Inflammatory macrophage treated with lipopolysaccharide for 4 hours (primary cell): ENCODE data around the gene FAM234B.

ENCODE experiments used
- DNase-seq: peaks from one replicate; pipeline ENCODE4 v3.0.0-alpha.2; 2020

FAM234B gene, protein sequence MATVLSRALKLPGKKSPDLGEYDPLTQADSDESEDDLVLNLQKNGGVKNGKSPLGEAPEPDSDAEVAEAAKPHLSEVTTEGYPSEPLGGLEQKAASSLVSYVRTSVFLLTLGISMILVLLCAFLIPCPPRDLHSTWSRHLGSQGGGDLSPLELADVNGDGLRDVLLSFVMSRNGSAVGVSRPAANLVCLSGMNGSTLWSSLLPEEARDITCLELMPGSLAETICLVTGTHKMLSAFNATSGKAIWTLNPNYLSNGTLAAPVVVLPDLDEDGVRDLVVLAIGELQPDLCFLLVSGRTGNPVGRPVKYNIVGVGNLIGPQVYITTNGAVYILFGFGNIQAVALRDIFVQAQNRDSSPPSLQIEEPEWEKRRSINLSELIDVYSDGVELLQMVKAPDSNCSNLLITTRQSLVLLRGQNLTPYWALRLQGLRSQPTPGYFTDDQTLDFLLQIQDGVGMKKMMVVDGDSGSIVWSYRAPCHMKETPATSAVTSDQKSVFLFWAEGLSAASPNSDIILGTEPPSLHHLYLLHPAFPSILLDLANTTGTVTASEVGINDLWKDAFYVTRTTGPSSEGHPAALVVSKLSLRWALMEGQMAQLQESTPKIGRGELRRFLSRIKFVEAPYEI

DNA sequence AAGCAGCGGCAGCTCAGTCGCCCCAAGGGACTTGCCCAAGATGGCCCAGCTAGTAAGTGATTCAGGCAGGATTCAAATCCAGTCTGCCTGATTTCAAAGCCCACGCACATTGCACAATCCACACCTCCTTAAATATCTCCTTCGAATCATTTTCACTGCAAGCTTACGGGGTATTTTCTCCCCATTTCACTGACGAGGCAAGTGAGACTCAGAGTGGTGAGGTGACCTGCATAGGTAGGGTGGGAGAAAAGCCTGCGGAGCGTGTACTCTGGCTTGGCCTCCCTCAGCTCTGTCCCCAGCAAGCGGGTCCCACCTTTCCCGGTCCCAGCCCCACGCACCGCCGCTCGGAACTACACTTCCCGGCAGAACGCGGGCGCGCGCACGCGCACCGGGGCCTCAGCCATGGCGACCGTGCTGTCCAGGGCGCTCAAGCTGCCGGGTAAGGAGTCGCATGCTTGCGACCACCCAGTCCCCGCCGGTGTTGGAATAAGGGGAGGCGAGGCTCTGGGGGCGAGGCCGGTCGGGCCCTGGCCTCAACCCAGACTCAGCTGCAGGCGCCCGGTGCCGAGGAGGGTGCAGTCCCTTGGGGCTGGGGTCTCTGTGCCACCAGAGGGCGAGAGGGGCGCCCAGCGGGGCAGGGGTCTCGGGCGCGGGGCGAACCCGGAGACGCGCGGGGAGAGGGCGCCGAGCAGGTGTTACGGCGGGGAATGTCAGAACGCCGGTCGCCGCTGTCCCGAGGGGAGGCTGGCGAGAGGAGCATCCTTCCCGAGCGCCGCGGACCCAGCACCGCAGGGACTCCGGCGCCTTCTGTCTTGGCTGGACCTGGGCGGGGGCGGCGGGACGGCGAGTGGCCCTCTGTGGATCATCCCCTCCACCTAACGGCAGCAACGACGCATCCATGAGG lies at the start of gene FAM234B:
Gene FAM234B, plus strand, starts transcription at position 380 of the 904 bp plus-strand sequence. Its CDS starts 23 bp downstream, at position 403.
- peak; percentile 70 for DNase-seq

DNA sequence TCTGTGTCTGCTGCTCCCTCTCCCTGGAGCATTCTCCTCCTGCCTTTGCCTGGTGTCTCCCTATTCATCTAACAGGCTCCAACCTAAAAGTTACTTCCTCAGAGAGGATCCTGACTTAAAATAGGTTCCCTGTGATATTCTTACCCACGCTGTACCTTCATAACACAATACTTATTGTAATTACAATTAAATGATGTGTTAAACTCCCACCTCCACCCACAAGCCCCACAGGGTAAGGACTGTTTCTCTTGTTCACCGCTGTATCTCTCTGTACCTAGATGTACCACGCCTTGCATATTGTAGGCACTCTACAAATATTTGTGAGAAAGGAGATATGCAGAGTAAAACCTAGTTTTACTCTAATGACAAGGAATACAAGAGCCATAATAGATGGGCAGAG lies 49.1 kb upstream of the FAM234B start:
- no peak for DNase-seq

DNA sequence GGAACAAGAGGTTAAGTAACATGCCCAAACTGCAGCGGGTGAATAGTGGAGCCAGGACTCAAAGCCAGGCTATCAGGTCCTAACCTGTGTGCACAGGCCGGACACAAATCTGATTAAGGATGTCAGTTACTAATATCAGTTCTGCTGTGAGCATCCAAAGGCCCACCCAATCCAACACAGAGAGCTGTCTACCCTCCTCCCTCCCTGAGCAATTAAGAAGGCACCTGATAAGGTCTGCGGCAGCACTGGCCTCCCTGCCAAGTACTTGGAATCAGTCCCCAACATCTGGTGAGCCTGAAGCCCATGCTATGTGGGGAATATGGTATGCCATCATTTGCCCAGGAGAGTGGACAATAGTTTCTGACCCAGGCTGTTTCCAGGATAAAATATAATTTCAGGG lies 48.0 kb upstream of the FAM234B start:
- no peak for DNase-seq

DNA sequence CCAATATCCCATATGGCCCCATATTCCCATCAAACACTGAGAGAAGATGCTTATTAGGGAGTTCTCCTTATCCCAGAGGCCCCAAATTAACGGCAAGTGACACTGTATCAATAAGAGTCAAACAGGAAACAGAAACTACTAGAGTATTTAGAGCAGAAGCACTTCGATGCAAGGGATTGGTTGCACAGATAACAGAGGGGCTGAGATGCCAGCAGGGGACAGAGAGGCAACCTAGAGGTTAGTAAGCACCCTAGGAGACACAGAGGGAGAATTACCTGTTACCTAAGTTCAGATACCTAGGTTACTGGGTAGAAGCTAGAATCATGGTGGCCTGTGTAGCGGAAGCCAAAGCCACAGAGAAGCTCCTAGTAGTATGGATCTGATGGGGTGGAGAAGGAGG lies 47.0 kb upstream of the FAM234B start:
- no peak for DNase-seq

DNA sequence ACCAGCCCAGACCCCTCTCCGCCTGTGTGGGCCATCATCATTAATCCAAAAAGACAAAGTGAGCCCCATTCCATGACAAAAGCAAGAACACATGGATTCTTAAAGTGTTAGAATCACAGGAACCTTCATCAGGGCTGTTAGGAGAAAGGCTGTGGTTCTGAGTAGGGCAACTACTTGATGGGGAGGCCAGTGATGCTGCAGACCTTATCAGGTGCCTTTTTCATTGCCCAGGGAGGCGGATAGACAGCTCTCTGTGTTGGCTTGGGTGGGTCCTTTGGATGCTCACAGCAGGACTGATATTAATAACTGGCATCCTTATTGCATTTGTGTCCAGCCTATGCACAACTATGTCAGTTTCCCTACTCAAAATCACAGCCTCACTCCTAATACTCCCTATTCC lies 46.4 kb upstream of the FAM234B start:
- DNase-seq, result no peak

DNA sequence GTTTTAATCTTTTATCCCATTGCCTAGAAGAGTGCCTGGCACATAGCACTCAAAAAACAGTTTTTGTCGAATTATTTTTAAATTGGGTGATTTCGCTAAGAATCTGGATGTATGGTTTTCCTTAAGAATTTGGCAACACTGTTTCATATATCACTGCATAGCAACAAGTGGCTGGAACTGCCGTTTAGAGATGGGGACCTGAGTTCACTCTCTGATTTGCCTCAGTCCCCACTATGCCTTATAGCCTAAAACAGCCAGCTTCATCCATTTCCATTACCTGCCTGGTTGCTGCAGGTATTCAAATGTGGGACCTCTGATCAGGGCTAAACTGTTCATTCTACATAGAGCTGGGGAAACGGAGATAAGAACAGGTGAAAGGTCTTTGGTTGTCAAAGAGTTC lies 45.9 kb upstream of the FAM234B start:
- DNase-seq, result no peak

DNA sequence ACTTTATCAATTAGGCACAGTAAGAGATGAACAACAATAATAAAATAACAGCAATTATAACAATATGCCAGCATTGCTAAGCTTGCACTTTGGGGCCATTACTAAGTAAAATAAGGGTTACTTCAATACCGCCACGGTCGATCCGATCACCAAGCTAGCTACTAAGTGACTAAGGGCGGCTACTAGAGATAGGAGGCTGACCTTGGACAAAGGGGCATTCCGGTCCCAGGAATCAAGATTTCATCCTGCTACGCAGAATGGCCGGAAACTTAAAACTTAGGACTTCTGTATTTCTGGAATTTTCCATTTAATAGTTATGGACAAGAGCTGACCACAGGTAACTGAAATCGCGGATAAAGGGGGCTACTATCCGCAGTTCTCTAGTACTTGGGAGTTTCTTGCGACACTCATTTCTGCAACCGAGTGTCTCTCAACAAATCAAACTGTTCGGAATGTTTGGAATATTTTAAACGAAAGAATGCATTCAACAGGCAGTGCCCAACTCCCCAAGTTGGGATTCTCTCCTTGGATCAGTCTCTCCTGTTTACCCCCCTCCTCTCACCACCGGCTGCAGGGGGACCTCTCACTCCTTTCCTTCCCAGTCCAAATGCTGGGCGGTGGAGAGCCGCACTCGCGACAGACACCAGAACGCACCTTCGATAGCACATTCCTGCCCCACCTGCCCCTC lies 44.8 kb upstream of the FAM234B start:
- no peak for DNase-seq

- peak; percentile 93 for DNase-seq
Observed at GRCh38 chr12:12999959-13000615, 44.1 kb upstream of the FAM234B start, which contains the start of gene HEBP1. TSS of gene HEBP1 (minus strand) at chr12:13000265. CDS start at chr12:13000114, 151 bp downstream.

- DNase-seq, result peak; percentile 27
Observed at GRCh38 chr12:13000616-13000924, 43.6 kb upstream of the FAM234B start.

DNA sequence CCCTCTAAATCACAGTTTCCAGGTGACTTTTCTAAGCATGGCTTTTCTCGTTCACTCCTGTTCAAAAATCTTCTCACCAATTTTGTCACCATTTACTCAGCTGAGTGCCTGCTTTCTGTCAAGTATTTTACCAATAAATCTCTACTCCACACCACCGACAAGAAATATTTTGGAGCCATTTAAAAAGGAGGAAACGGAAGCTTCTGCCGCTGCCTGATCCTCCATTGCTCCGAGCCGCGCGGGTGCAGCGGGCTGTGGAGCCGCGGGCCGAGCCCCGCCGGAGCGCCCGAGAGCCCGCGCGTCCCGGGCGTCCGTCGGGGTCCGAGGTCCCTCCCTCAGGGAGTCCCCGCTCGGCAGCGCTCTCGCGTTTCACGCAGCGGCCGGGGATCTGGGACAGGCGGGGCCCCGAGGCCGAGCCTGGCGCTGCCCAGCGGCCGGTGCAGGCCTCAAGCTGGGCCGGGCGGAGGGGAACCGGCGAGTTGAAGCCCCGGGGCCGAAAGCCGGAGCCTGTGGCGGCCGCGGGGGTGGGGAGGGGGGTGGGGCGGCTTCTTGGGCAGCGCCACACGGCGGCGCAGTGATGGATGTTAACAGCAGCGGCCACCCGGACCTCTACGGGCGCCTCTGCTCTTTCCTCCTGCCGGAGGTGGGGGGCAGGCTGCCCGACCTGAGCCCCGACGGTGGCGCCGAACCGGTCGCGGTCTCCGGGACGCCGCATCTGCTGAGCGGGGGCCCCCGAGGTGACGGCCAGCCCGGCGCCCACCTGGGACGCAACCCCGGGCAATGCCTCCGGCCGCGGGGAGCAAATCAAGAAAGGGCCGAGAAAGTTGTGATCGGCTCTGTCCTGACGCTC lies 43.0 kb upstream of the FAM234B start:
- DNase-seq, result peak; percentile 66

DNA sequence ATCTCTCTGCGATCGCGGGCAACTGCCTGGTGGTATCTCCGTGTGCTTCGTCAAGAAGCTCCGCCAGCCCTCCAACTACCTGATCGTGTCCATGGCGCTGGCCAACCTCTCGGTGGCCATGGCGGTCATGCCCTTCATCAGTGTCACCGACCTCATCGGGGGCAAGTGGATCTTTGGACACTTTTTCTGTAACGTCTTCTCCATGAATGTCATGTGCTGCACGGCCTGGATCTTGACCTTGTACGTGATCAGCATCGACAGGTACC lies 42.5 kb upstream of the FAM234B start:
- DNase-seq, result no peak

DNA sequence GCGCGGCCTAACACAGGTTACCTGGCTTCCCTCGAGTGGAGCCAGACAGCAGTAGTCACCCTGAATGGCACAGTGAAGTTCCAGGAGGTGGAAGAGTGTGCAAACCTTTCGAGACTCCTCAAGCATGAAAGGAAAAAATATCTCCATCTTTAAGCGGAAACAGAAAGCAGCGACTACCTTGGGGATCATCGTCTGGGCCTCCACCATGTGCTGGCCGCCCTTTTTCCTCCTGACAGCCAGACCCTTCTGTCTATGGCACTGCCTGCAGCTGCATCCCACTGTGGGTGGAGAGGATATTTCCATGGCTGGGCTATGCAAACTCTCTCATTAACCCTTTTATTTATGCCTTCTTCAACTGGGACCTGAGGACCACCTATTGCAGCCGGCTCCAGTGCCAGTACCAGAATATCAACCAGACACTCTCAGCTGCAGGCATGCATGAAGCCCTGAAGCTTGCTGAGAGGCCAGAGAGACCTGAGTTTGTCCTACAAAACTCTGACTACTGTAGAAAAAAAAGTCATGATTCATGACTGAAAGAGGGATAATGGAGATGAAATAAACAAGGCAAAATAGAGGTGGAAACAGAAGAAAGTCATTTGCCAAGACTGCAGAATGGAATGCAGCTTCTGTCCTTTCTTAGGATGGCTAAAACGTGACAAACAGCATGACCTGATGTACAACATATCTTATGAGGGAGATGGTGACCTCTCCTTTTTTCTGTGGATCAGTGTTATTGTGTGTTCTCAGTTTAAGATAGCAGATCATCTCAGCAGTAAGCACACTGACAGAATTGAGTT lies 41.7 kb upstream of the FAM234B start:
- DNase-seq, result no peak

DNA sequence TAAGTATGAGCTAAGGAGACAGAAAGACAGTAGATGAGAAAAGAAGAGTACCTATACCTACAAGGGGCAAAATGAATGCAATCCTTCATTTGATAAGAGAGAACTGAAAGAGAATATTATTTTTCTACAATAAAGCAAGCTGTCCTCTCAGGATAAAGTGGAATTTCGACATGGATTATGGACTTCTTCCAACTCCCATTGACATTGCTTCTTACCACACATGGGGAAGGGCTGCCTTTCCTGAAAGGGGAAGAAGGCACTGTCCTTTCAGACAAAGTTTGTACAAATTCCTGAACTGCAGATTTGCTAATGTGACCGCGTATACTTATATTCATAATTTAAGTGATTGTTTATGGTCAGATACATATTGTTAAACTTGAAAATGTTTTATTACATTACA lies 39.8 kb upstream of the FAM234B start:
- DNase-seq, result peak; percentile 51

- no peak for DNase-seq
Observed at GRCh38 chr12:13004986-13005385, 39.2 kb upstream of the FAM234B start.

GRCh38 chr12:13005649-13006048 lies 38.5 kb upstream of the FAM234B start:
- no peak for DNase-seq

DNA sequence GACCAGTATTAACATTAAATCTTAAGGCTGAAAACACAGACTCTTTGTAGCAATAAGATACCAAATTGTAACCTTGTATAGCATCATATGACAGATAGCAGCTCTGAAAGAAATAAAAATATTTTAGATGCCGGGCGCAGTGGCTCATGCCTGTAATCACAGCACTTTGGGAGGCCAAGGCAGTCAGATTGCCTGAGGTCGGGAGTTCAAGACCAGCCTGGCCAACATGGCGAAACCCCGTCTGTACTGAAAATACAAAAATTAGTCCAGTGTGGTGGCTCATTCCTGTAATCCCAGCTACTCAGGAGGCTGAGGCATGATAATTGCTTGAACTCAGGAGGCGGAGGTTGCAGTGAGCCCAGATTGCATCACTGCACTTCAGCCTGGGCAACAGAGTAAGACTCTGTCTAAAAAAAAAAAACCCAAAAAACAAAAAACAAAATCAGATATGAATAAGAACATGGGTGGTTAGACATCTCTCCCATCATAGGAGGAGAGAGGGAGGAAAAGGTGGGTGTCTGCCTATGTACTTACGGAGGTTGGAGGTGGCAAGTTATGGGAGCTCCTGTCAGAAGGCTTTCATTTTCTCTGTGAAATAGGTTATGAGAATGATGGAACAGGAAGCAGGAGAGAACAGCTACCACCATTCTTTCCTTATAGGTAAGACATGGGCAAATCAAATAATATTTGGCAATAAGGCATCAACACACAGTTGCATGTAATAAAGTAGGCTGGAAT lies 36.5 kb upstream of the FAM234B start:
- DNase-seq, result no peak

GRCh38 chr12:13008741-13009380 lies 35.3 kb upstream of the FAM234B start:
- DNase-seq, result no peak

DNA sequence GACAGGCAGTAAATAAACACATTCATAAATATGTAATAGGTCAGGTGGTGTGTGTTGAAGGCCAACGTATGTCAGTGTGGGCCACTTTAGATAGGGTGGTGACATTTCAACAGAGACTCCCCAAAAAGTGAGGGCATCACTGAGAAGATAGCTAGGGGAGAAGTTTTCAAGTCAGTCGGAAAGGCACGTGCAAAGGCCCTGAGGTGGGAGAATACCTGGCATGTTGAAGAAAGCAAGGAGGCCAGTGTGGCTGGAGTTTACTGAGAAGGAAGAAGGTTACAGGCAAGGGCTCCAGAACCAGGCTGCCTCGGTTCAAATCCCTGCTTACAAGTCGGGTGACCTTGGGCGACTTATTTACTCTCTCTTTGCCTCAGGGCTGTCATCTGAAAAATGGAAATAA lies 33.1 kb upstream of the FAM234B start:
- no peak for DNase-seq

DNA sequence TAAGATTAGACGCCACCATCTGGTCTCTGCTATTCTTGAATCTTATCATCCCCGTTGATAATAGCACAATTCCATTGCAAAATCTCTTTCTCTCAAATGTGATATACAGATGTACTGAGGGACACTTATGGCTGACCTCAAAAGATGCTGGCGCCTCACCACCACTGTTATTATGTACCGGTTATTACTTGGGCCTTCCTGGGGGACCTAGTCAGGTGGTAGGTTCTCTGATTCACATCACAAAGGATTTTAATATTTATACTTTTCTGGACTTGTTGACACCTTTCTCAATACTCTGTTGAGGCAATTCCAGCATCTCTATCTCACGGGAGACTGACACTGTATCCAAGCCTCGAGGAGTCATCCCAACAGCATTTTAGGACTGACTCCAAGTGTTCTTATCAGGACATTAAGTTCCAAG lies 21.3 kb upstream of the FAM234B start:
- no peak for DNase-seq
